22Rv1 (cell line): ENCODE data around the gene ACLY.

Experiments used
- CTCF ChIP-seq: fragments of 450-650 bp; IDR thresholded peaks from 2 replicates; pipeline ENCODE4 v1.5.1; 2017; ENCODE audit warnings: mild to moderate bottlenecking
- ZFX ChIP-seq: fragments of 450-650 bp; IDR thresholded peaks from 2 replicates; pipeline ENCODE4 v1.6.1; 2017; ENCODE audit warnings: antibody characterized with exemption, borderline replicate concordance

GRCh38 chr17:41918314-41919164 is at the start of gene ACLY:
- TF ChIP-seq CTCF (no peak), ZFX (no peak)
